SH-SY5Y (cell line): ENCODE data around the gene ZBTB33.

Experiments
- GATA2 ChIP-seq: IDR thresholded peaks from 2 replicates; pipeline ENCODE4 v1.6.1; 2011; ENCODE audit warnings: mild to moderate bottlenecking, low read depth, low read length
- GATA3 ChIP-seq: IDR thresholded peaks from 2 replicates; pipeline ENCODE4 v1.6.1; 2011; ENCODE audit warnings: low read depth, mild to moderate bottlenecking, low read length, moderate library complexity

DNA sequence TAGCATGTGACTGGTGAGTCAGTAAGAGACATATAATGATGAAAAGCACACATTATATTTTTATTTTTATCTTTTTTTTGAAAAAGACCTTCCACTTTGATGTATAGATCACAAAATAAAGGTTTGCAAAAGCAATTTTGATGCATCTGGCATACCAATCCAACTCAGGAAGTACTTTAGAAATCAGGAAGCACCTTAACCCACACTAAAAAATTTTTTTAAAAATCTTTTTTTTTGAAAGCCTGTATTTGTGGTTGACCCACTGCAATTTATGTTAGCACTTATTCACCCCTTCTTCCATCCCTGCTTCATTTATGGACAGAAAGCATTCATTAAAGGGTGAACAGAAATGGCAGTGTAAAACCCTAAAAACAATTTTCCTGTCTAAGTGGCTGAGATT is 44.0 kb downstream of the ZBTB33 start:
- TF ChIP-seq GATA2 (no peak), GATA3 (no peak)
